GM18526 (cell line): Measurements from ENCODE around the gene ZNF14.
A peak's percentile ranks its signal among the peaks of the same experiment; 100 is the strongest.

Experiments used
- POLR2A ChIP-seq: IDR thresholded peaks from 3 replicates; pipeline ENCODE4 v1.6.1; 2011; ENCODE audit not compliant: insufficient read length; ENCODE audit errors: extremely low read depth

ZNF14 gene

DNA sequence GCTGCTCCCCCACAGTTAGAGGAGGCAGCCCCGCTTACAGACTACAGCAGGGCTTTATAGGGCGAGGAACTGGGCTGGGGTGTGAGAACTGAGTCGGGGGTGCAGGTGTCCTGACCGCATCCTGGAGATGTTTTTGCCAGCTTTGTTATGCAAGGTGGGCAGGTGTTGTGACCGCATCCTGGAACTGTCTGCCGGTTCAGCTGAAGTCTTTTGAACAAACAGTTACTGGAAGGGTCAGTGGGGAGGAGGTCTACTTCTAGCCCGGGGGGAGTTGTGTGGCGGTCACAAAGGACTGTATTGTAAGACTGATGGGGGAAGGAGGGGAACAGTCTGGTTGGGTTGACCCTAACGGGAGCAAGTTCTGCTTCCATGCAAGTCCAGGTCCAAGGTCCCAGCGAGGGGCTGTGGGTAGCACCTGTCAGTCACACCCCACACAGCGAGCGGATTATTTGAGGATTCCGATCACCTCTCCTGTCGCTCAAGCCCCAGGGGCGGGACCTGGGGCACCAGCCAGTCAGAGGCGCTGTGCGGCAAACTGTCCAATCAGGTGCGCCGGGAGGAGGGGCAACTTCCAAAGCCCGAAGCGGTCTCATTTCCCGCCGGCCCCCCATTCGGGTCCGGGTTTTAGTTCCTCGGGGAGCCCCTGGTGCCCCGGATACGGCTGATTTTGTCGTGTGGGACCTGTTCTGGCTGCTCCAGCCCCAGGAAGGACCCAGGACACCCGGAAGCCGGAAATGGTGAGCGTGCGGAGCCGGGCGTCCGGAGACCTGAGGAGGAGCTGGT lies 64.5 kb downstream of the ZNF14 start, which contains the start of gene ZNF101:
Gene ZNF101 (plus strand): TSS at position 610 of the 783 bp plus-strand sequence. CDS start 125 bp downstream, at position 735.
- peak; percentile 85 for TF ChIP-seq POLR2A

DNA sequence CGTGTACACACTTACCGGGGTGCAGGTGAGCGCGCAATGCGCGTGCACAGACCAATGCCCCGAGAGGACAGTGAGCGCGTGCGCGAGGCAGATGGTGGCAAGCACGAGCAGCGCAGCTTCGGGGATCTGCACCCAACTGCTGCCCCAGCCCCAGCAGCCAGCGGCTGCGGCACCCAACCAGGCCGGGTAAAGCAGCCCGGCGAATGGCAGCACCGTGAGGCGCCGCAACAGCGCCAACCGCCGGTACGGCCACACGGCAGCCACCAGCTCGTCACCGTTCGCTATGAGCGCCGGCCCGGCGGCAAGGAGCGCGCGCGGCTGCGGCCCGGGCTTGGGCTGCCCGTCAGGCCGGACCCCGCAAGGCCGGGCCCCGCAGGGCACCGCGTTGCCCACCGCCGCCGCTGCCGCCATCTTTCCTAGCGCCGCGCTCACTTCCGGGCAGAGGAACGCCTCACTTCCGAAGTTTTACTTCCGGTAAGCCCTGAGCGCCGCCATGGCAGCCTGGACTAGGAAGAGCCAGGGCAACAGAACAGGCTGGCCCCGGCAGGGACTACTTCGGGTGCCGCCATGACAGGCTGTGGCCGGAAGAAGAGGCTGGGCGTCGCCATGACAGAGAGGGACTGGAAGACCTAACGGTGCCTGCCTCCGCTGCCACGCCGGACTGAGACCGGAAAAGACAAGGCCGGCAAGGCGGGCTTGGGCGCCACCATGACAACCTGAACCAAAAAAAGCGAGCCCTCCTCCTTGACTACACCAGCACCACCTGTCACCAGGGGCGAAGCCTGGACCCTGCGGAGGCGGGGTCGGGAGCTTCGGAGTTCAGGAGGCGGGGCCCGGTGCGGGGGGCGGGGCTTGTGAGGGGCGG lies 69.4 kb downstream of the ZNF14 start, which contains the start of gene ATP13A1:
Gene ATP13A1 (minus strand): TSS at position 421 of the 865 bp plus-strand sequence. CDS start 10 bp downstream, at position 411.
- TF ChIP-seq POLR2A: peak; percentile 83

DNA sequence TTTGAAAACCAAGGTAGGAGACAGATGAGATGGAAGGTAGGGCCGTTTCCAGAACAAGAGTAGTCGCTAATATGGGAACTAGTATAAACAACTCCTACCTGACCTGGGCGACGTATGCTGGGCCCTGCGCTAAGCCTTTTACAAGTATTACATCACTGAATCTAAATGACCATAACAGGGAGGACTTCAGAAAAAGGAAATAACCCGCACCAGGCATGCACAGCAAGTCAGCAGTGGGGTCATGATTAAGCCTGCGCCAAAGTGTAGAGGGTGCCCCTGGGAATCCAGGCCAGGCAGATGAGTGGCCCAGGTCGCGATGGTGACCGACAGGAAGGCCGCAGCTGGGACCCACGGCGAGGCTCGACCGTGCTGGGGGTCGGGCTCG lies 70.0 kb downstream of the ZNF14 start:
- TF ChIP-seq POLR2A: no peak

DNA sequence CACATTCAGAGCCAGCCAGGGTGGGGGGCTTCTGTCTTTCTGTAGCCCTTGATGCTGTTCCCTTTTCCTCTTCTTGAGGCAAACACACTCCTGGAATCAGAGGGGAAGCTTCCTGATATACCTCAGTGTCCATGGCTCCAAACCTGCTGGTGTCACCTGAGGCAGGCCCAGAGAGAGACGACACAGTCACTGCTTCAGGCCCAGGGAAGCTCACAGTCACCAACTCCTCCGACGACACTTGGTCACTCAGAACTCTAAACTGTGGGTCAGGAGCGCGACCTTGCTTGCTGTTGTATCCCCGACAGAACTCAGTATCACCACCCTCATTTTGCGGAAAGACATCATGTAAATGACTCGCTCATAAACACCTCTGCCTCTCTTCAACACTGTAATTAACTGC lies 70.6 kb downstream of the ZNF14 start:
- TF ChIP-seq POLR2A: no peak

DNA sequence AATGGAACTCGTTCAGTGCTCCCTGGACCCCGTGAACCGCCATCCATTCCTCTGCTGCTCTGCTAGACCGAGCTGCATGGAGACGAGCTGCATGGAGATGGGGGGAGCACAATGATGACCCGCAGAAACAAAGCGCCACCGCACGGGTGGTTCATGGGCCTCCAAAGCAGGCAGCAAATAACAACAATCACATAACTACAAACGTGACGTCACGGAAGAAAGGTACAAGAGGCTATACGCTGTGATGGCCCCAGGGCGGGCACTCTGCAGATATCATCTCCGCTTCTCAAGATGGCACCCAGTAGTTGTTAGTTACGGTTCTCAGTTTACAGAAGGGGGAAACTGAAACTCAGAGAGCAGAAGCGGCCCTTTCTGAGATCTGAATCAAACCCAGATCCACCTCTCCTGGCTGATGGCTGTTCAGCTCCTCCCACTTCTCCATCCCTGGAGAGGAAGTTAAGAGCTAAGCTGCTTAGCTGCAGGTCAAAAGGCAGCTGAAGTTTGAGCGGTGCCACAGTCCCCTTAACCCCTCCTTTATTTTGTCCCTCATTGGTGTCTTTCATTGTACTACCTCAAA lies 71.1 kb downstream of the ZNF14 start:
- peak; percentile 73 for TF ChIP-seq POLR2A

DNA sequence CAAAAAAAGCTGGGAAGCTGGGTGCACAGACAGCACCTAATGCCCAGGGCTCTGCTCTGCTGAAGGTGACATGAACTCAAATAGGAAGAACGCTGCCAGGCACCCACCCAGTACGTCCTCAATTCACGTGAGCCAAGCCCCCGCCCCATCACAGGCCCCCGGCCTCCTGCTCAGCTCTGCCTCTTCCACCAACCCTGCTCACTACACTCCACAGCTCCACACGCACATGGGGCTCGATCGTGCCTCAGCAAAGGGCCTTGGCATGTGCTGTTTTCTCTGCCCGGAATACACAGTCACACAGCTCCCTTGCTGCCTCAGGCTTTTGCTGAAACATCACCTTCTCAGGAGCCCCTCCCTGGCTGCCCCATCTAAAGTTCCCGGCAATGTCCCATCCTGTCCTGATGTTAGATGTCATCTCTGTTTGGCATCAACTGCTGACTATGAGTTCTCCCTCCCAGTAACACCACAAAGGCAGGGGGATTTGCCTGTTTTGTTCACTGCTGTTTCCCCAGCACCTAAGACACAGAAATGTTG lies 71.7 kb downstream of the ZNF14 start:
- TF ChIP-seq POLR2A: no peak
